Cortex of kidney (tissue), 1 donor: ENCODE measurements around the gene NEUROG2.
"Not testable (repeated sequence)": the region's sequence is repeated elsewhere in the genome, so short reads cannot be mapped to it uniquely, and the experiment has no call there.

Experiments
- DNase-seq: peaks from one replicate; lab custom pipeline; 2025; lab: John Stamatoyannopoulos, UW

The NEUROG2 gene

DNA sequence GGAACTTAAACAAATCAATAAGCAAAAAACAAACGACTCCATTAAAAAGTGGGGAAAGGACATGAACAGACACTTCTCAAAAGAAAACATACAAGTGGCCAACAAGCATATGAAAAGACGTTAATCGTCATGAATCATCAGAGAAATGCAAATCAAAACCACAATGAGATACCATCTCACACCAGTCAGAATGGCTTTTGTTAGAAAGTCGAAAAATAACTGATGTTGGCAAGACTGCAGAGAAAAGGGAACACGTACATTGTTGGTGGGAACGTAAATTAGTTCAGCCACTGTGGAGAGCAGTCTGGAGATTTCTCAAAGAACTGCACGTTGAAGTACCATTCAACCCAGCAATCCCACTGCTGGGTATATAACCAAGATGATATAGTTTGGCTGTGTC is 23.7 kb downstream of the NEUROG2 start:
- no peak for DNase-seq

DNA sequence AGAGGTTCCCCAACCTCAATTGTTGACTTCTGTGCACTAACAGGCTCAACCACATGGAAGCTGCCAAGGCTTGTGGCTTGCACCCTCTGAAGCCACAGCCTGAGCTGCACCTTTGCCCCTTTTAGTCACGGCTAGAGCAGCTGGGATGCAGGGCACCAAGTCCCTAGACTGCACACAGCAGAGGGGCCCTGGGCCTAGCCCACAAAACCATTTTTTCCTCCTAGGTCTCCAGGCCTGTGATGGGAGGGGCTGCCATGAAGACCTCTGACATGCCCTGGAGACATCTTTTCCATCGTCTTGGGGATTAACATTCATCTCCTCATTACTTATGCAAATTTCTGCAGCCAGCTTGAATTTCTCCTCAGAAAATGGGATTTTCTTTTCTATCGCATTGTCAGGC is 25.2 kb downstream of the NEUROG2 start:
- not testable (repeated sequence) for DNase-seq

GRCh38 chr4:112485930-112486329 is 30.1 kb downstream of the NEUROG2 start:
- DNase-seq: no peak

DNA sequence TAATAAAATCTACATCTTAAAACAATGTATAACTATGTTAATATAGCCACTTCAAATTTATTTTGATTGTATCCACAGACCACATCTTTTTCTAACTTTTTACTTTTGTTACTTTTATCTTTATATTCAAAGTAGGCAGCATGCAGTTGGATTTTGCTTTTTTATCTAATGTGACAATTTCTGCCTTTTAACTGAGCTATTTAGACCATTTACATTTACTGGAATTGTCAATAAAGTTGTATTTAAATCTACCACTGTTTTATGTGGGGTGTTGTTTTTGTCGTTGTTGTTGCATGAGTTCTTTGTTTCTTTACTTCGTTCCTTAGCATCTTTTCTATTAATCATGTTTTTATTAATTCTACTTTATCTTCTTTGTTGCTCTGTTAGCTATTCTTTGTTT is 42.0 kb downstream of the NEUROG2 start:
- DNase-seq: no peak

- DNase-seq: no peak
Measured at GRCh38 chr4:112472318-112472717, 43.7 kb downstream of the NEUROG2 start.
